ENCODE results near the gene MBNL1.
A peak's percentile ranks its signal among the peaks of the same experiment; 100 is the strongest.

Gene MBNL1

DNA sequence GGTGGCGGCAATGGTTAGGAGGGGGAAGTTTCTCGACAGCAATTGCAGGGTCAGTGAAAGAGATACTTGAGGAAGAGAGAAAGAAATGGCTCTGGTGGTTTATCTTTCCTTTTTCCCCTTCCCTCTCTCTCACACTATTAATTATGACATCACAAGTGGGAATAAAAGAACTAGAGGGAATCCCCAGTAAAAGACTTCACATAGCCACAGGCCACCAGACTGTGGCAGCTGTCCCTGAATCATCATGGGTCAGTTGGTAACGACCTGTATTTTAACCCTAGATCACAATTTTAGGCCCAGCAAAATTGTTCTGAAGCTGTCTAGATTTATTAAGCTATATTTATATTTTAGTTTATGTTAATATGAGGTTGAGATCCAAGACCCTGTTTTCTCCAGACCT is 40.3 kb downstream of the MBNL1 start:
- Histone ChIP-seq H3K4me3 (no peak overlapping the region), H3K9me3 (ENCODE audit: low read depth, low read length) (no peaks in the 10 kb centered on the region), H3K36me3 (ENCODE audit: insufficient read depth, low read length) (peaks cover 41% of the 10 kb centered on the region), H3K27ac (peak overlapping the region; percentile 12; the same call in 1 of the 2 replicates), H3K9ac (ENCODE audit: insufficient read length) (no peak overlapping the region)
- no peak for DNase-seq (ENCODE audit: low read depth, low spot score)
- no peak for TF ChIP-seq POLR2AphosphoS5 (IDR thresholded peaks at IDR 0.05; ENCODE audit: borderline replicate concordance, low read depth, low read length)
- no peak for TF ChIP-seq FOXP2 (optimal IDR thresholded peaks at IDR 0.05; ENCODE audit: control extremely low read depth, extremely low read length, insufficient read depth)
- no peak for TF ChIP-seq EZH2 (IDR thresholded peaks at IDR 0.05)

DNA sequence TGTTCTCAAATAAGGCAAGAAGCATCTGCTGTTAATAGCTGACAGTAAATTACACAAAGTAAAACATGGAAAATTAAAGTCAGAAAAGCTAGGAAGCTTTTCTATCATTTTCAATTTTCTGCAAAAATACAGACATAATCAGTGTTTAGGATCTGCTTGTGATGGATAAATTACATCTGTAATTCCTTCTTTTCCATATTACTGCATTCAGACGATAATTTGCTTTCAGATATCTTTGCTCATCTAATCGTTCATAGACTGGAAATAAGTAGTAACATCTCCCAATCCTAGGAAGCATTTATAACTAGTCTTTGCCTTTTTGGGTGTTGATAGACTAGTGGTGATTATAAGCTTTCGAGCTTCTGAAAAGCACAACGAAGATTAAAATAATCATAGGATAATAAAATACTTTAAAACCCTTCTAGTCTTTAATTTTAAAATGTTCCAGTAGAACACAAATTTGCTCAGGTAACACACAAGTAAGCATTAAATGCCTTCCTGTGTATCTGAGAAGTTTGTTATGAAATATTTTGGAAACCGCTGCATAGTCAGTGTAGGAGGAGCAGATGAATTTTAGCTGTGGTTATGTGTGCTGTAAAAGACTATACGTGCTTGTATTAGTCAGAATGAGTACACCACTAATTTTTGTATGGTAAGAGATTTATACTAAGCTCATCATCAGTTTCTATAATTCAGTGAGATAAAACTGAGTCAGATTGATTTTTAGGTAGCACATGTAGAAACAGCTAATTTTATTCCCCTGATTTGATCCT is 41.0 kb downstream of the MBNL1 start:
- peak overlapping the region; percentile 9; the same call in 1 of the 2 replicates for H3K27ac ChIP-seq
- no peaks in the 10 kb centered on the region for H3K9me3 ChIP-seq (ENCODE audit: low read depth, low read length)
- no peak overlapping the region for H3K9ac ChIP-seq (ENCODE audit: insufficient read length)
- H3K36me3 ChIP-seq (ENCODE audit: insufficient read depth, low read length): peaks cover 43% of the 10 kb centered on the region
- H3K4me3 ChIP-seq: no peak overlapping the region
- no peak for DNase-seq (ENCODE audit: low read depth, low spot score)
- TF ChIP-seq FOXP2 (optimal IDR thresholded peaks at IDR 0.05; ENCODE audit: control extremely low read depth, extremely low read length, insufficient read depth) (no peak), POLR2AphosphoS5 (IDR thresholded peaks at IDR 0.05; ENCODE audit: borderline replicate concordance, low read depth, low read length) (no peak), EZH2 (IDR thresholded peaks at IDR 0.05) (no peak)

DNA sequence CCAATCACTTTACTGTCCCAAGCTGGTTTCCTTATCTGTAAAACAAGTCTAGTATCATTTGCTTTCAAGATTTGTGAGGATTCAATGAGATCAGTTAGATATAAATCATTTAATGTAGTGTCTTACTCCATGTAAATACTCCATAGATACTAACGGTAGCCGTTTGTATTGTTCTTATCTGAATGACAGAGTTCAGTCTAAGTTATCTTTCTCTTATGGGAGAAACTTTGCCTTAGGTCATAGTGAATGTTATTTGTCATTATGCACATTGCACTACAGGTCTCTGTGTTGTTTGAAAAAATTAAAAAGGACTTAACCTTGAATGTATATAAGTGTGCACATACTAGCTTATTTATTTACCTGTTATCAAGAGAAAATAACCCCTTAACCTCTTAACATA is 44.7 kb downstream of the MBNL1 start:
- TF ChIP-seq FOXP2 (optimal IDR thresholded peaks at IDR 0.05; ENCODE audit: control extremely low read depth, extremely low read length, insufficient read depth): no peak
- TF ChIP-seq EZH2 (IDR thresholded peaks at IDR 0.05): no peak
- no peak for TF ChIP-seq POLR2AphosphoS5 (IDR thresholded peaks at IDR 0.05; ENCODE audit: borderline replicate concordance, low read depth, low read length)
- H3K27ac ChIP-seq: no peak overlapping the region
- DNase-seq (ENCODE audit: low read depth, low spot score): no peak
- no peak overlapping the region for H3K4me3 ChIP-seq
- H3K36me3 ChIP-seq (ENCODE audit: insufficient read depth, low read length): peaks cover 48% of the 10 kb centered on the region
- no peaks in the 10 kb centered on the region for H3K9me3 ChIP-seq (ENCODE audit: low read depth, low read length)
- no peak overlapping the region for H3K9ac ChIP-seq (ENCODE audit: insufficient read length)

DNA sequence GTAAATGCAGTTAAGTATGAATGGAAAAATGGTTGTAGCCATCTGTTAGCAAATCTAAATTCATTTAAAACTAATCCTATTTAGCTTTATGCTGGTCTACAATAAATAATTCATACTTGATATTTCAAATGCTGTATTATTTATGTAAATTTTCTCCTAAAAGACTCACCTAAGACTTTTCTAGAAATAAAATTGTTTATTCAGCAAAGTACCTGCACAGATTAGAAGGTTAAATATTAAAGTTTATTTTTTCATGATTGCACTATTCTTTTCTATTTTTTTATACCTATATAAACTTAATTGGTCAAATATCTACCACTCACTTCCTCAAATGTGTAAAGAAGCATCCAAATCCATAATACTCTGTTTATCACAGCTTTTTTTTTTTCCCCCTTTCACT is 45.2 kb downstream of the MBNL1 start:
- Histone ChIP-seq H3K4me3 (no peak overlapping the region), H3K27ac (no peak overlapping the region), H3K9me3 (ENCODE audit: low read depth, low read length) (no peaks in the 10 kb centered on the region), H3K36me3 (ENCODE audit: insufficient read depth, low read length) (peaks cover 46% of the 10 kb centered on the region), H3K9ac (ENCODE audit: insufficient read length) (no peak overlapping the region)
- DNase-seq (ENCODE audit: low read depth, low spot score): no peak
- no peak for TF ChIP-seq POLR2AphosphoS5 (IDR thresholded peaks at IDR 0.05; ENCODE audit: borderline replicate concordance, low read depth, low read length)
- TF ChIP-seq FOXP2 (optimal IDR thresholded peaks at IDR 0.05; ENCODE audit: control extremely low read depth, extremely low read length, insufficient read depth): no peak
- TF ChIP-seq EZH2 (IDR thresholded peaks at IDR 0.05): no peak

DNA sequence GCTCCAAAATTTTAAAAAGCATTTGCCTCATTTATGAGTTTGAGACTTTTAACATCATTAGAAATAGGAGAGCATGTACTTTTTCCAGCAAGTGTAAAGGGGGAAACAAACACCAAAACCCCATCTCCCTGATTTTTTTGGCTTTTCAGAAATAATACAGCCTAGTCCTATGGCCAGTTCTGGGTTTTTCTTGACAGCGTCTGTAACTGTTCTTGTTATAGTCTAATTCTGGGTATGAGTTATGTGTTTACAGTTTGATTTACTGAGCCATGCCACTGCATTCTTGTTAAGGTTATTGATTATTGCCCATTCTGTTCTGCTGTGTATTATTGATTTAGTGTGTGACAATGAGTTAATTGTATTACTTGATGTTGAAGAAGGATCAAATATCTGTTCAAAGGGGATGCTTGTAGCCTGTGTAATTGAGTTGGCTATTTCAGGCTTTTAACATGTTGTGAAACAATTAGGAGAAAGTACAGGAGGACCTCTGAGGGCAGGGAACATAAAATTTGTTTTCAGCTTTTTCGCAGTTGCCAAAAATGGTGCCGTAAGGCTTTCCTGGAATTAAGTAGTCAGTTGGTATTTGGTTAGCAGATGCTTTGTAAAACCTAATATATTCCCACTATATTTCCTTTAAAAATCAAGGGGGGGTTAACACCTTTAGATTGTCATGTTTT is 46.1 kb downstream of the MBNL1 start:
- no peak for DNase-seq (ENCODE audit: low read depth, low spot score)
- Histone ChIP-seq H3K9ac (ENCODE audit: insufficient read length) (no peak overlapping the region), H3K4me3 (no peak overlapping the region), H3K36me3 (ENCODE audit: insufficient read depth, low read length) (peaks cover 46% of the 10 kb centered on the region), H3K27ac (peak overlapping the region; percentile 32; the same call in 1 of the 2 replicates), H3K9me3 (ENCODE audit: low read depth, low read length) (no peaks in the 10 kb centered on the region)
- TF ChIP-seq FOXP2 (optimal IDR thresholded peaks at IDR 0.05; ENCODE audit: control extremely low read depth, extremely low read length, insufficient read depth) (no peak), EZH2 (IDR thresholded peaks at IDR 0.05) (no peak), POLR2AphosphoS5 (IDR thresholded peaks at IDR 0.05; ENCODE audit: borderline replicate concordance, low read depth, low read length) (no peak)

DNA sequence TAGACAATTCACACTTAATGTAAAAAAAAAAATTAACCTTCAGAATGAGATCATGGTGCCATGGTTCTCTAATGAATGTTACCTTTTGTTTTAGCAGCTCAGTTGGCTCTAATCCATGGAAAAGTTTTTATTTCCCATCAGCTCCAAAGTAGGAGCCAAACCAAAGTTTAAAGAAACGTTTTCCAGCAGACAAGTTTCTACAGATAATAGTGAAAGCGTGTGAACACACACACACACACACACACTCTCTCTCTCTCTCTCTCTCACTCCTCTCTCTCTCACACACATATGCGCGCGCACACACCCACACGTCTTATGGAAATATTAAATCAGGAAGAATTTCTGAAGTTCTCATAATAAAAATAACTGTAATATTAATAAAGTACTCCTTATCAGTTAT is 46.9 kb downstream of the MBNL1 start:
- peaks cover 39% of the 10 kb centered on the region for H3K36me3 ChIP-seq (ENCODE audit: insufficient read depth, low read length)
- H3K4me3 ChIP-seq: no peak overlapping the region
- no peak overlapping the region for H3K9ac ChIP-seq (ENCODE audit: insufficient read length)
- no peaks in the 10 kb centered on the region for H3K9me3 ChIP-seq (ENCODE audit: low read depth, low read length)
- peak overlapping the region; percentile 32 for H3K27ac ChIP-seq
- DNase-seq (ENCODE audit: low read depth, low spot score): no peak
- TF ChIP-seq POLR2AphosphoS5 (IDR thresholded peaks at IDR 0.05; ENCODE audit: borderline replicate concordance, low read depth, low read length) (no peak), FOXP2 (optimal IDR thresholded peaks at IDR 0.05; ENCODE audit: control extremely low read depth, extremely low read length, insufficient read depth) (no peak), EZH2 (IDR thresholded peaks at IDR 0.05) (no peak)

DNA sequence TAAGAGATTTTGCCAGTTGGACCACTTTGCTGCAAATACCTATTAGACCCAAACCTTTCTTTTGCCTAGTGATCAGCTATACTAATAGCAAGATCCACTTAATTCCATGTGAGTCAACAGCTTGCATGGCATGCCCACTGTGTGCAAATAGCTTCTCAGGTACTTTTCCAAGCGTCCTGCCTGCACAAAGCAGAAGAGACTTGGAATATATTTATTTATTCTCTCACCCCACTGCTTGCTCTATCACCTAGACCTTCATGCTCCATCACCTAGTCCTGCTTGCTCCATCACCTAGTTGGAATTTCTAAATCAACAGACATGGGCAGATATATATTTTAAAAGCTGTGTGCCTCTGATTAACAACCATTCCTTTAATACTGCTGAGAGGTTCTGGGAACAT is 47.6 kb downstream of the MBNL1 start:
- TF ChIP-seq EZH2 (IDR thresholded peaks at IDR 0.05): no peak
- TF ChIP-seq FOXP2 (optimal IDR thresholded peaks at IDR 0.05; ENCODE audit: control extremely low read depth, extremely low read length, insufficient read depth): no peak
- TF ChIP-seq POLR2AphosphoS5 (IDR thresholded peaks at IDR 0.05; ENCODE audit: borderline replicate concordance, low read depth, low read length): no peak
- Histone ChIP-seq H3K27ac (no peak overlapping the region; the same call in 1 of the 2 replicates), H3K4me3 (no peak overlapping the region), H3K9me3 (ENCODE audit: low read depth, low read length) (no peaks in the 10 kb centered on the region), H3K9ac (ENCODE audit: insufficient read length) (no peak overlapping the region), H3K36me3 (ENCODE audit: insufficient read depth, low read length) (peaks cover 38% of the 10 kb centered on the region)
- no peak for DNase-seq (ENCODE audit: low read depth, low spot score)

DNA sequence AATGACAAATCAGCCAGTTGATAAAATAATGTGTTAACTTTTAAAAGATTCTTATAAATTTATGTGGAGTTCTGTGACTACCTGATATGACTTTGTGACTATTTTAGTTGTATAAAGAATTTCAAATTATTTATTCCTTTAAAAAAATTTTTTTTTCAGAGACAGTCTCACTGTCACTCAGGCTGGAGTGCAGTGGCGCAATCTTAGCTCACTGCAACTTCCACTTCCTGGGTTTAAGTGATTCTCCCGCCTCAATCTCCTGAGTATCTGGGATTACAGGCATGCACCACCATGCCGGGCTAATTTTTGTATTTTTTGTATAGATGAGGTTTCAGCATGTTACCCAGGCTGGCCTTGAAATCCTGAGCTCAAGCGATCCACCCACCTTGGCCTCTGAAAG is 48.5 kb downstream of the MBNL1 start:
- no peak for TF ChIP-seq POLR2AphosphoS5 (IDR thresholded peaks at IDR 0.05; ENCODE audit: borderline replicate concordance, low read depth, low read length)
- no peak for TF ChIP-seq EZH2 (IDR thresholded peaks at IDR 0.05)
- no peak for TF ChIP-seq FOXP2 (optimal IDR thresholded peaks at IDR 0.05; ENCODE audit: control extremely low read depth, extremely low read length, insufficient read depth)
- no peak overlapping the region for H3K4me3 ChIP-seq
- H3K27ac ChIP-seq: no peak overlapping the region
- no peak for DNase-seq (ENCODE audit: low read depth, low spot score)
- peaks cover 38% of the 10 kb centered on the region for H3K36me3 ChIP-seq (ENCODE audit: insufficient read depth, low read length)
- no peak overlapping the region for H3K9ac ChIP-seq (ENCODE audit: insufficient read length)
- H3K9me3 ChIP-seq (ENCODE audit: low read depth, low read length): no peaks in the 10 kb centered on the region
